Chondrocyte (in vitro differentiated cells): Measurements from ENCODE around the gene DAB2IP. TPM values are rescaled to one million over a fixed set of nuclear protein-coding genes. Genes with fewer than 3 reads are reported as not detected.

Source experiments
- DNase-seq: peaks from one replicate; pipeline ENCODE4 v3.0.0; 2021; ENCODE audit warnings: mixed read lengths, low spot score
- H3K27ac Mint-ChIP-seq: one replicate; pipeline ENCODE4 v1.8.0; 2021; ENCODE audit warnings: mild to moderate bottlenecking, moderate library complexity, mixed read lengths; ENCODE audit not compliant: unreplicated experiment
- H3K27me3 Mint-ChIP-seq: 2 replicates; pipeline ENCODE4 v1.8.0; 2021; ENCODE audit warnings: low read depth, mixed read lengths
- H3K36me3 Mint-ChIP-seq: 2 replicates; pipeline ENCODE4 v1.8.0; 2021; ENCODE audit warnings: low read depth, mixed read lengths
- H3K4me1 Mint-ChIP-seq: 2 replicates; pipeline ENCODE4 v1.8.0; 2021; ENCODE audit warnings: low read depth, mild to moderate bottlenecking, mixed read lengths
- H3K4me3 Mint-ChIP-seq: one replicate; pipeline ENCODE4 v1.8.0; 2021; ENCODE audit warnings: mild to moderate bottlenecking, moderate library complexity, mixed read lengths; ENCODE audit not compliant: unreplicated experiment
- H3K9me3 Mint-ChIP-seq: 2 replicates; pipeline ENCODE4 v1.8.0; 2021; ENCODE audit warnings: low read depth, mixed read lengths
- long read RNA-seq: library from polyadenylated mRNA; stranded (forward); transcript quantifications from one replicate; pipeline ENCODE4 v2.0.0, GENCODE V29; 2021
- total RNA-seq: library from RNA; stranded (reverse); gene quantifications from 3 replicates; pipeline ENCODE4 v1.2.1, GENCODE V29; 2021
- TF ChIP-seq, protein P1 (sequence below): fragments of 200-600 bp; sonication (generic); IDR thresholded peaks from 2 replicates; pipeline ENCODE4 v1.5.0; 2021; ENCODE audit warnings: antibody characterized with exemption, mild to moderate bottlenecking, moderate library complexity

DAB2IP gene
- 36.6 to 66.7 TPM (median 58.5 TPM) in 3 replicates for total RNA-seq
- long read RNA-seq, full-length matches to known transcripts: 1 of 38 reads
- long read RNA-seq, partial matches to known transcripts: 8 of 38 reads
- long read RNA-seq, other reads (novel, unspliced or antisense): 29 of 38 reads

DNA sequence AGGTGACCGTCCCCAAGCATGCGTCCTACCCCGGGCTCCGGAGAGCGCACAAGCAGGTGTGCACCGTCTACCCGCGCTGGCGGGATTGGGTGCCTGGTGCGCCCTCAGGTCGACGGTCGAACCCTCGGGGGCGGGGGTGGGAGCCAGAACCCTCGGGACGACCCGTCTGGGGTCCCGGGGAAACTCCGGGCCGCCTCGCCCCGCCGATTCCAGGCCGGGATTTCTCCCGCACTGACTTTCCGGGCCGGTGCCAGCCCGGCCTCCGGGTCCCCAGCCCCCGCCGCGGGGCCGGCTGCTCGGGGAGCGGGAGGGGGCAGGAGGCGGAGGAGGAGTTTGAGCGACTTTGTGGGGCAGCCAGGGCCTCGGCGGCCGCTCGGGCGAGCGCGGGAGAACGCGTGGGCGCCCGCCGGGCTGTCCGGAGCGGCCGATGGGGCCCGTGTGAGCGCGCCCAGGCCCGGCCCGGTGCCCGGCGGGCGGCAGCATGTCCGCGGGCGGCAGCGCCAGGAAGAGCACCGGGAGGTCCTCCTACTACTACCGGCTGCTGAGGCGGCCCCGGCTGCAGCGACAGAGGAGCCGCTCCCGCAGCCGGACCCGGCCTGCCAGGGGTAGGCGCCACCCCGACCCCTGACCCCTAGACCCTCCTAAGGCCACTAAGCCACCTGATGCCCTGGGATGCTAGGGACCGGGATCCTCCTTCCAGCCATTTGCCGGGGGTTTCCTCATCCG, at the start of gene DAB2IP:
DAB2IP (plus strand) TSS at position 340 of the 726 bp plus-strand sequence; CDS start at position 482, 142 bp downstream.
- Mint-ChIP-seq H3K27me3 (no peaks in the 10 kb centered on the region), H3K4me1 (peaks cover 25% of the 10 kb centered on the region), H3K4me3 (peak within 1 kb of the TSS; percentile 87), H3K27ac (peak within 1 kb of the TSS; percentile 82), H3K9me3 (no peaks in the 10 kb centered on the region), H3K36me3 (peaks cover under 1% of the 10 kb centered on the region)
- DNase-seq: peak; percentile 69
- TF ChIP-seq, protein P1, sequence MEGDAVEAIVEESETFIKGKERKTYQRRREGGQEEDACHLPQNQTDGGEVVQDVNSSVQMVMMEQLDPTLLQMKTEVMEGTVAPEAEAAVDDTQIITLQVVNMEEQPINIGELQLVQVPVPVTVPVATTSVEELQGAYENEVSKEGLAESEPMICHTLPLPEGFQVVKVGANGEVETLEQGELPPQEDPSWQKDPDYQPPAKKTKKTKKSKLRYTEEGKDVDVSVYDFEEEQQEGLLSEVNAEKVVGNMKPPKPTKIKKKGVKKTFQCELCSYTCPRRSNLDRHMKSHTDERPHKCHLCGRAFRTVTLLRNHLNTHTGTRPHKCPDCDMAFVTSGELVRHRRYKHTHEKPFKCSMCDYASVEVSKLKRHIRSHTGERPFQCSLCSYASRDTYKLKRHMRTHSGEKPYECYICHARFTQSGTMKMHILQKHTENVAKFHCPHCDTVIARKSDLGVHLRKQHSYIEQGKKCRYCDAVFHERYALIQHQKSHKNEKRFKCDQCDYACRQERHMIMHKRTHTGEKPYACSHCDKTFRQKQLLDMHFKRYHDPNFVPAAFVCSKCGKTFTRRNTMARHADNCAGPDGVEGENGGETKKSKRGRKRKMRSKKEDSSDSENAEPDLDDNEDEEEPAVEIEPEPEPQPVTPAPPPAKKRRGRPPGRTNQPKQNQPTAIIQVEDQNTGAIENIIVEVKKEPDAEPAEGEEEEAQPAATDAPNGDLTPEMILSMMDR: no peak

DNA sequence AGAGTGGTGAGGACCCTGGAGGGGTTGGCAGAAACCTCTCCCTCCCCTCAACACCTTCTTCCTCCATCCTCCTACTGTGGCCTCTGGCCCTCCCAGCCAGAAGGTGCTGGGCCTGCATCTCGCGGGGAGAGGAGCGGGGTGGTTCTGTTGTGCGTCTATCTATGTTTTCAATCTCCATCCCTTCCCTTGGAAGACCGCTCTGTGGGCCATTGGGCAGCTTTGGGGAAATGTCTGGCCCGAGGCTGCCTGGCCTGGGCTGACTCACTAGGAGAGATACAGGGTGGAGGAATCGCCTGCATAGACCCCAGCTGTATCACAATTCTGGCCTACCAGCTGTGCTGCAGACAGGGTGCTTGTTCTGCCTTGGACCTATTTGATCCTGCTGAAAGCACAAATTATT, 48.4 kb upstream of the DAB2IP start:
- Mint-ChIP-seq H3K36me3 (no peaks in the 10 kb centered on the region), H3K9me3 (no peaks in the 10 kb centered on the region), H3K4me3 (no peak overlapping the region), H3K4me1 (peaks cover 22% of the 10 kb centered on the region), H3K27ac (no peak overlapping the region), H3K27me3 (peaks cover 3% of the 10 kb centered on the region)
- DNase-seq: no peak
- TF ChIP-seq, protein P1: no peak

DNA sequence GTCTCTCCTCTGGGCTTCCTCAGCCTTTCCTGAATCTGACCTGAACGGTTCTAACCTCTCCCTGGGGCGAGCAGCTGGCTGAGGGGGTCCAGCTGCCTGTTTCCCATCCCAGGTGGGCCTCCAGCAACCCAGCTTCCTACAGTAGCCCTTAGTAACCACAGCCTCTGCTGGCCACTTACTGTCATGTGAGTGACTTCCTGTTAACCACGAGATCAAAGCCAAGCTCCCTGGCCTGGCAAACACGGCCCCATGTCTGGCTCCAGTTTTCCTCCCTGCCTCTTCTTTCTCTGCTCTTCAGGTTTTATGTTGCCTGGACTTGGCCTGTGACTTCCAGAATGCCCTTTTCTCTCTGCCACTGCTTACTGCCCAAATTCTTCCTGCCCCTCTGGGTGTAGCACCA, 47.2 kb upstream of the DAB2IP start:
- DNase-seq: no peak
- TF ChIP-seq, protein P1: no peak

DNA sequence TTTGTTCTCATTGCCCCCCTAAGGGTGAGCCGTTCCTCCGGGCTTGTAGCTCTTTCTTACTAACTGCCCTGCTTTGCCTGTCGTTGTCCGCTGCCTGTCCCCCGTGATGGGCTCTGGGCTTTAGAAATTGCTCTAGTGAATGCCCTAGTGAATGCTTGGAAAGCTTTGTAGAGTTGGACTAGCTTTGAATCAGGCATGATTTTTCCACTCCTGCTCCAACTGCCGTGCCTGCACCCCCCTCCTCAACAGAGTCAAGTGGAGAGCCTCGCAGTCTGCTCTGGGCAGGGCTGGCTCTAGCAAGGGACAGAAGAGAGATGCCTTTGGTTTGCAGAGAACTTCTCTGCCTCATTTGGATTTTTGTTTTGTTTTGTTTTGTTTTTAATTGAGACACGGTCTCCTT, 46.8 kb upstream of the DAB2IP start:
- peaks cover 25% of the 10 kb centered on the region for H3K4me1 Mint-ChIP-seq
- H3K27ac Mint-ChIP-seq: no peak overlapping the region
- no peak for DNase-seq
- no peaks in the 10 kb centered on the region for H3K9me3 Mint-ChIP-seq
- no peaks in the 10 kb centered on the region for H3K36me3 Mint-ChIP-seq
- TF ChIP-seq, protein P1: no peak
- H3K27me3 Mint-ChIP-seq: peaks cover 3% of the 10 kb centered on the region
- H3K4me3 Mint-ChIP-seq: no peak overlapping the region

More for the DNA sequence above, 47.2 kb upstream of the DAB2IP start:
- H3K27ac Mint-ChIP-seq: no peak overlapping the region
- H3K4me1 Mint-ChIP-seq: peaks cover 21% of the 10 kb centered on the region
- no peaks in the 10 kb centered on the region for H3K9me3 Mint-ChIP-seq
- peaks cover 3% of the 10 kb centered on the region for H3K27me3 Mint-ChIP-seq
- no peak overlapping the region for H3K4me3 Mint-ChIP-seq
- H3K36me3 Mint-ChIP-seq: no peaks in the 10 kb centered on the region

DNA sequence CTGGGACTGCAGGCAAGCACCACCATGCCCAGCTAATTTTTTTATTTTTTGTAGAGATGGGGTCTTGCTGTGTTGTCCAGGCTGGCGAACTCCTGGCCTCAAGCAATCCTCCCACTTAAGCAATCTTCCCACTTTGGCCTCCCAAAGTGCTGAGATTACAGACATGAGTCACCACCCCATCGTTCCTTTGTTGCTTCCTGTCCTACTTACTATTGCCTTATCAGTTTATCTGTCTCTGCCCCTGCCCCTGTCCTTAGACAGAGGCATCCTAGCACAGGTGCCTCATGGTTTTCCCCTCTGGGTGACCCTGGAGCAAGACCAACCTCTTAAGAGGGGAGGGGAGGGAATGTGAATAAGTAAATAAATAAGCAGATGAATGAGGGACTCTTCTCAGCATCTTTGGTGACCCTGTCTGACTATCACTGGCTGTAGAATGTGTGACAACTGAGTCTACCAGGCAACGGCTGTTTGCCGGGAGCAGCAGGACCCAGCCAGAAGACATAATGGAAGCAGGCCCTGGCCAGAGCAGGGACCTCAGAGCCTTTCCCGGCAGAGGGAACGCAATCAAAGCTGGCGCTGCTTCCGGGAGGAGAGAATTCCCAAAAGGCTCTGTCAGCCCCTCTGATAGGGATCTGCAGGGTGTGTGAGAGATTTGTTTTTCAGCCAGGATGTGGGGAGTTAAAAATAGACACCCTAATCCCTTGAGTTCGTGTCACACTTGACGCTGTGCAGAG, 43.8 kb upstream of the DAB2IP start:
- DNase-seq: no peak
- Mint-ChIP-seq H3K4me3 (no peak overlapping the region), H3K9me3 (no peaks in the 10 kb centered on the region), H3K27me3 (peaks cover 3% of the 10 kb centered on the region), H3K4me1 (peaks cover 26% of the 10 kb centered on the region), H3K27ac (peak overlapping the region; percentile 17), H3K36me3 (no peaks in the 10 kb centered on the region)
- TF ChIP-seq, protein P1: no peak
